Sigmoid colon (tissue), 3 donors: ENCODE results near the gene CDA.
"Not testable (repeated sequence)": the region's sequence is repeated elsewhere in the genome, so short reads cannot be mapped to it uniquely, and the experiment has no call there.

Experiments
- POLR2A ChIP-seq, 2 donors: fragments of 450-650 bp; IDR thresholded peaks; one replicate each; pipeline ENCODE4 v1.6.1; 2016; ENCODE audit warnings: antibody characterized with exemption in 2 of 2, mild to moderate bottlenecking in 2 of 2, moderate library complexity in 2 of 2
- TF ChIP-seq, protein P1 (sequence below), 4 experiments: fragments of 450-650 bp in 3 of 4; fragments of 200-600 bp in 1 of 4; IDR thresholded peaks; one replicate each; pipeline ENCODE4 v1.5.1; 2016 to 2019; ENCODE audit warnings: antibody characterized with exemption in 4 of 4, mild to moderate bottlenecking in 3 of 4, moderate library complexity in 2 of 4

GRCh38 chr1:20606801-20607570 is 18.1 kb downstream of the CDA start:
- TF ChIP-seq, protein P1, sequence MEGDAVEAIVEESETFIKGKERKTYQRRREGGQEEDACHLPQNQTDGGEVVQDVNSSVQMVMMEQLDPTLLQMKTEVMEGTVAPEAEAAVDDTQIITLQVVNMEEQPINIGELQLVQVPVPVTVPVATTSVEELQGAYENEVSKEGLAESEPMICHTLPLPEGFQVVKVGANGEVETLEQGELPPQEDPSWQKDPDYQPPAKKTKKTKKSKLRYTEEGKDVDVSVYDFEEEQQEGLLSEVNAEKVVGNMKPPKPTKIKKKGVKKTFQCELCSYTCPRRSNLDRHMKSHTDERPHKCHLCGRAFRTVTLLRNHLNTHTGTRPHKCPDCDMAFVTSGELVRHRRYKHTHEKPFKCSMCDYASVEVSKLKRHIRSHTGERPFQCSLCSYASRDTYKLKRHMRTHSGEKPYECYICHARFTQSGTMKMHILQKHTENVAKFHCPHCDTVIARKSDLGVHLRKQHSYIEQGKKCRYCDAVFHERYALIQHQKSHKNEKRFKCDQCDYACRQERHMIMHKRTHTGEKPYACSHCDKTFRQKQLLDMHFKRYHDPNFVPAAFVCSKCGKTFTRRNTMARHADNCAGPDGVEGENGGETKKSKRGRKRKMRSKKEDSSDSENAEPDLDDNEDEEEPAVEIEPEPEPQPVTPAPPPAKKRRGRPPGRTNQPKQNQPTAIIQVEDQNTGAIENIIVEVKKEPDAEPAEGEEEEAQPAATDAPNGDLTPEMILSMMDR (IDR thresholded peaks at IDR 0.05): not testable (repeated sequence)
- TF ChIP-seq POLR2A (IDR thresholded peaks at IDR 0.05): not testable (repeated sequence)
